HG03175 (cell line): ENCODE results near the gene COPS8.

Source experiments
- ATAC-seq: cut with Tn5 transposase; IDR thresholded peaks from one replicate; pipeline ENCODE4 v1.9.1; 2021; ENCODE audit warnings: mild to moderate bottlenecking, moderate library complexity; ENCODE audit not compliant: unreplicated experiment

COPS8 gene

DNA sequence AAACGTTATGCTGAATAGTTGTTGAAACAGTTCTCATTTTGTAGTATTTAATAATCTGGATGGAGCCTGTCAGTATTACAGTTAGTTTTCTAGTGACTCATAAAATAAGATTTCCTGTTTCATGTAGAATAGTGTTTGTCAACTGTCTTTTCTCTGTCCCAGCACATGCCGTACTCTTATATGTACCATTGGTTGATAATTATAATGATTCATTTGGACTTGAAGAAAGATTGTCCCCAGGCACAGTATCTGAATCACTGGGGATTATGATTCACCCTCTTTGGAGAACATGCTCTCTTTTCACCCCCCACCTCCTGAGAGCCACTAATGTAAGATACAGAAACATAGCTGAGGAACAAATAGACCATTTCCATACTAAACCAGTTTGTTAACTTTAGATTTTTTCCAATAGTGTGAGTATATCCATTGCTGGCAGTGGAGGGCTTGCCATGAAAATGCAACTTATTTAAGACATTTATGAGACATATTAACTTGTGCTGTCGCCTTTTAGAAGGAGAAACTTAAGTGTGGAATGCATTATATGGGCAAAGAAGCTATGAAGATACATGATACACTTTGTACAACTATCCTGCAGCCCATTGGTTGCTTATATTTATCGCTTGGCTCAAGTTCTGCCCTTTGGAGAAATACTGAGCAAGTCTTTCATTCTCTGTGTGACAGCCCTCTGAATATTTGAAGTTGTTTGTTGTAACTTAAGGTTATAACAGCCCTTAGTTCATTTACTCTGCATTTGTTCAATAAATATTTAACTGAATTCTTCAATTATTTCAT is 12.4 kb downstream of the COPS8 start:
- no peak for ATAC-seq

DNA sequence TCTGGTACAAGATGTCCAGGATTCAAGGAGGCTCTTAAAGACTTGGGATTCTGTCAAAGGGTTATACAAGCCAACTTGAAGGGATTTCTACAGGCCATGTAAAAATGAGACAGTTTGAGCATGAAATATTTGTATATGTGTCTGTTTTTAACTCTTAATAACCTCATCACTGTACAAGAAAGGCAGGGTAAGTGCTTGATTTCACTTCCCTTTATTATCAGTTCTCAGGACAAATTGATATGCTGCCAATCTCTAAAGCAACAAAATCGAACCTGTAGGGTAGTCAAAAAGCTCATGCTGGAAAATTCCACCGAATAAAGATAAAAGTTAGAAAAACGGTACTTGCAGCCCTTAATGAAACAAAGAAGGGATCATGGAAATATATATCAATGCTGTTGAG is 14.1 kb downstream of the COPS8 start:
- ATAC-seq = no peak

DNA sequence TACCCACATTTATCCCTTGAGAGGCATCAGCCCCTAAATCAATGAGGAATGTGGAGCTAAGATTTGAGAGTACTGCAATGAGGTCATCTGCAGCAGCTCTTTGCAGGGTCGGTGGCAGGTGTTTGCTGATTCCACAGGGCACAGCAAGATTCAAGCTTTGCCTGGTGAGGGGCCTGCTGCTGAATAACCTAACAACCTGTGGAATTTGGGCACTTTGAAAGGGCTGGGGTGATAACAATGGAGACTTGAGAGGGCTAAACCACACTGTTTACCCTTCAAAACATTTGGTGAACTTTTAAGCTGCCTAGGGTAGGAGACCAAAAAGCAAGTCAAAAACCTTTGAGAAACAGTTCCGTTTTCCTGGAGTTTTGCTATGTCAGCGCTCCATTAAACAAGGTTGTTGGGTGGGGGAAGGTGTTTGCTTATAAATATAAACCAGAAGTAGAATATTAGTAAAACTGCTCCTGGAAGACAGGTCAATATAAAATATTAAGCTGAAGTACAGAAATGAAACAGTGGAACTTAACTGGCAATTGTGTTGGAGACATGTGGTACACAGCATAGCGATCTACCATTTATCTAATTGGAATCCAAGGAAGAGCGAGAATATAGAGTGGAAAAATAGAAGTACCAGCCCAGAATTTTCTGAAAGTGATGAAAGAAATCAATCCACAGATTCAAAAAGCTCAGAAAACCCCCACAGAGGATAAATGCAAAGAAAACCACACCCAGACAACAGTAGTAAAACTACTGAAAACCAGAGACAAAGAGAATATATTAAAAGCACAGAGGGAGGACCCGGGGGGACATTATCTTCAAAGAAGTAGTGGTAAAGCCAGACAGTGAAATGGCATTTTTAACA is 15.7 kb downstream of the COPS8 start:
- ATAC-seq = no peak

DNA sequence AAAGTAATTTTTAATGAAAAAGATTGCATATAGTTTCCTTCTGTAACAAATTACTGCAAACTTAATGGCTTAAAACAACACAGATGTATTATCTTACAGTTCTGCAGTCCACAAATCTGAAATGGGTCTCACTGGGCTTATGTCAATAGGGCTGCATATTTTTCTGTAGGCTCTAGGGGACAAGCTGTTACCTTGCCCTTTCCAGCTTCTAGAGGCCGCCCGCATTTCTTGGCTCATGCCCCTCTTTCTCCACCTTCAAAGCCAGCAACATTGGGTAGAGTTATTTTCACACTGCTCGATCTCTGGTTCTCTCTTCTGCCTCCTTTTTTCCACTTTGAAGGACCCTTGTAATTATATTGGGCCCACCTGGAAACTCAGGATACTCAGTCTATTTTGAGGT is 16.7 kb downstream of the COPS8 start:
- no peak for ATAC-seq

DNA sequence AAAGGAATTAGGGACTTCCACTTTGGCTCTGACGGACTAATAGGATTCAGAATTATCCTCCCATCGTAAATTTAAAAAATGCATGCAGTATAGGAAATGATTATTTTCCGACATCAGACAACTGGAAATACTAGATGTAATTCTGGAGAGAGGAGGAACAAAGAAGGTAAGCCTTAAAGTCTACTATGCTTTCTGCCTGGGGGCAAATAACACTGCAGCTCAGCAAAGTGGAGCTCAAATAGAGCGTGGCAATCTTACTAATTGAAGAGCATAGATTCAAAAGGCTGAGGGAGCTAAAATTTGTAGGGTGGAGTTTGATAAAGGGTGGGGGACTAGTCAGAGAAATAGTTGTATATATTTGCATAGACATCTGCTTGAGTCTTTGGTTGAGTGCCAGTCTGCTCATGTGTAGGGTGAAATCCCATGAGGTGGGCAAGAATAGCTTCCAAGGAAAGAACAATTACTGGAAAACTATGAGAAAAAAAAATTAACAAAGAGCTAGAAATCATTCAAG is 23.8 kb downstream of the COPS8 start:
- no peak for ATAC-seq

DNA sequence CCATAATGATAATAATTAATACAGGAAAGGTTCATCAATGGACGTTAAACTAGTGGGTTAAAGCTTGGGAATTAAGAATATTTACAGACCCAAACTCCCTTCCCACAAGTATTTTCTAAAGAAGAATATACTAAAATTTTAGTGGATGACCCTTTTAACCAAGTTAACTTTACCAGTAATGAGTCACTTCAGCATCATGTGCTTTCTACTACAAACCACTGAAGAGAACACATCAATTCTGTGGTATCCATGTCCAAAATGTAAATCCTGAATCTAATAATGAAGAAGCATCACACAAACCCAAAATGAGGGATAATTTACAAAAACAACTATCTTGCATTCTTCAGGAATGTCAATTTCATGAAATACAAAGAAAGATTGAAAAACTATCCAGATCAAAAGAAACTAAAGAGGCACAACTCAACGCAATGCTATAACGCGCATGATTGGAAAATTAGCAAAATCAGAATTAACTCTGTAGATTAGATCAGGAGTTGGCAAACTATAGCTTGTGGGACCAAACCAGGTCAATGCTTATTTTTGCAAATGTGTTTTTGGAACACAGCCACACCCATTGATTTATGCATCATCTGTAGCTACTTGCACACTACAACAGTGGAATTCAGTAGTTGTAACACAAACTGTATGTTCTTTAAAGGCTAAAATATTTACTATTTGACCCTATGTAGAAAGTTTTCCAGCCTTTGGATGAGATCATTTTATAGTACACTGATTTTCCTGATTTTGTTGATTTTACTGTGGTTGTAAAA is 27.5 kb downstream of the COPS8 start:
- ATAC-seq = no peak

DNA sequence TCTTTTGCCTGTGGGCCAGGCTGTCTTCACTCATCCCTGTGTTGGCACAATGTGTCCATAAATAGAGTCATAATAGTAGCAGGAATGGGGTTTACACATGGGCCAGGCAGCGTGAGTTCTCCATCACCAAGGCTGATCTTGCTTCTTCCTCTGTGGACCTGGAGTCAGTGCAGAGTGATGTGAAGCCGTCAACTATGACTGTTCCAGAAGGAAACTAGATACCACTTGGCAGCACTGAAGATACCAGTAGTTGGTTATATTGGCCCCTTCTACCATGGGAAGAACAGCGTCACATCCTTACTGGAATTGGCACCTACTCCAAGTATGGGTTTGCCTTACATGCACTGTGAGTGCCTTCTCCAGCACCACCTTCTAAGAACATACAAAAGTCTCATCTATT is 30.2 kb downstream of the COPS8 start:
- no peak for ATAC-seq

DNA sequence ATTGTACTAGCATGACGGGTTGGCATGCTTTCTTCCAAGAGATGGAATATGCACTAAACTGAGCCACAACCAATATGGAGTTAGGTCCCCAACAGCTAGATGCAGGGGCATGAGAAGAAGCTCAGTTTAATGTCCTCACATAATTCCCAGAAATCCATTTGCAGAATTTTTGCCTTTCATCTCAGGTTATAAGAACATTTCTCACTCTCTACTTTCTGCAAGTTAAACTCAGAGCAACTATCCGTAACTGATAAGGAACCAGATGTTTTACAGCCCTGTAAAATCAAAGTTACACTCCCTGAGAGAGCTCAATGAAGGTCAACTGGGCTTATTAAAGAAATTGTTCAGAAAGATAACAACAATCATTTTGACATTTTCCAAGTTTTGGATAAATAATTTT is 30.7 kb downstream of the COPS8 start:
- no peak for ATAC-seq

DNA sequence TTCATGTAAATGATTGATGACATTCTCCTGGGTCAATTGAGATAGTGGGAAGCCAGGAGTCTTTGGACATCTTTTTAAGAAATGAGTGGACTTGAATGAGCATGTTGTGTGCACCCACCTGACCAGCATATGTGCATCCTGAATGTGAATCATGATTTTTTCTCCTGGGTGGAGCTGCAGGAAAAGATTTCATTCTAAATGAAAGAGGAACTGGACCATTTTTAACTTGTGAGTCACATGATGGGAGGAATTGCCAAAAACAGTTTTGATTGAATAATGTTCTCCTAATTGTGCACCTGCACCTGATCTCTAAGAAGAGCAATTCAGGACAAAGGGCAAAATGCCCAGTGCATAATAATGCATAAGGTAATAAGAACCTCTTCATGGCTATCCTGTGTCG is 32.3 kb downstream of the COPS8 start:
- no peak for ATAC-seq

DNA sequence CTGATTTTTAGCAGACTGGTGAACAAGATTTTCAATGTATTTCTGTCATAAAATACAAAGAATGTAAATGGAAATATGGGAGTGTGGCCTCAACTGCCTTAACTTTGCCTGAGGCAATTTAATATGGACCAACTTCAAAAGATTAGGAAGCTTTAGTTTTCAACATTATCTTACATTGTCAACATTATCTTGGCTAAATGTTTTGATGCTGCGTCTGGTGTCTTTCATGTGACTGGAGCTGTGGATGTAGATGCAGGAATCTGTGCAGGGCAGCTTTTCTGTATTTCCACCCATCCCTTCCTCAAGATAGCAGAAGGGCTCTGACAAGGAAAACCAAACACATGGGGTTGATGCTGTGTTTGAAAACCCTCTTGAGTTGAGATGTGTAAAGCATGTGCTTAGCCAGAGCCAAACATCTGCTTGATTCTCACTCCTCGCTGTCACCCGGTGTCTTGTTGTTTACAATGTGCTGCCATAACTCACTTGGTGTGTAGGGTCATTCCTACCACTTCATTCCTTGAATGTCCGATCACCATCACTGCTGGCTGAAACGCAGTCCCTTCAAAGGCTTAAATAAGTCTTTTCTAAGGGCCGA is 33.0 kb downstream of the COPS8 start:
- ATAC-seq = no peak

DNA sequence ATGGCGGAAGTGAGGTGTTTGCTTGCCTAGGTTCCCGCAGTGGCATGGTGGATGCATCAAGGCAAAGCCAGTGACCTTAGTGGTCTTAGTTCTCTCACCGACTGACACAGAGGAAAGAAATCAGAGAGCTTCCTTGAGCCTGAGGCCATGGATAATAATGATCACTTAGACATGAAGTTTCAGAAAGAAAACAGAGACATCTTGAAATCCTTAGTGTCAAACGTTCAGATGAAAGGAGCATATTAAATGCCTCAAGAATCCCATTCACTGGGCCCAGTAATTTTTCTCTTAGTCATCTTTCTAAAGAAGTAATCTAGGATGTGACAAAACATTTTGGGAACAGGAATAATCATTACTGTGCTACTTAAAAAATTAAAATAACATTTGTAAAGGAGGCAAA is 35.2 kb downstream of the COPS8 start:
- ATAC-seq = no peak

DNA sequence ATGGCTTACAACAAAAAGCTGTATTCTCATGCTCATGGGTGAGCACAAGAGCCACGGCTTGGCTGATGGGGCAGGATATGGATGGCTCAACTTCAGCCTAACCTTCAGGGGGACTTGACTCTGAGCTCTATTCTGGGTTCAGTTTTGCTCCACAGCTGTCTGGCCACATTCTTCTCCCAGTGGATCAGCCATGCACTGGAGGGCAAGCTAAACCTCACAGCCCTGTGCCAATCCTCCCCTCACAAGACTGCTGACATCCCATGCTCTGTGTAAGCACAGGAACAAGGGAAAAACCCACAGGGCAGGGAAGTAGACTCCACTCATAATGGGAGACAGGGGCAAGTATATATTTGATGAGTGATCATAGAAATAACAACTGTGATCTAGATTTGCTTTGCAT is 35.6 kb downstream of the COPS8 start:
- no peak for ATAC-seq

DNA sequence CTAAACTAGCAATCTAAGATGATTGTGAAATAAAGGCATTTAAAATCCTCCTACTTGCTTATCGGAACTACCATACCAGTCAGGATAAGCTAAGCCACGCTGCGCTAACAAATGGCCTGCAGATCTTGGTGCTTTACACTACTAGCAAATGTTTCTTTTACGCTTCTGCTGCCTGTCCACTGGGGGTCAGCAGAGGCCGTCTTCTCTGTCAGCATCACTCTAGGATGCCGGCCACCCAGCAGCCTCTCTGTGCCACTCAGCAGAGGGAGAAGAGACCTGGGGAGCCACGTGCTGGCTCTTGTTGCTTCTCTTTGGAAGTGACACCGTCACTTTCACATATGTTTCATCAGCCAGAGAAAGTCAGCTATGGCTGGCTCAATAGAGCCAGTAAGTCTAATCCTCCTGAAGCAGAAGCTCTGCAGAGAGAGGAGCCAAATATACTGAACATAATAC is 36.6 kb downstream of the COPS8 start:
- ATAC-seq = no peak

DNA sequence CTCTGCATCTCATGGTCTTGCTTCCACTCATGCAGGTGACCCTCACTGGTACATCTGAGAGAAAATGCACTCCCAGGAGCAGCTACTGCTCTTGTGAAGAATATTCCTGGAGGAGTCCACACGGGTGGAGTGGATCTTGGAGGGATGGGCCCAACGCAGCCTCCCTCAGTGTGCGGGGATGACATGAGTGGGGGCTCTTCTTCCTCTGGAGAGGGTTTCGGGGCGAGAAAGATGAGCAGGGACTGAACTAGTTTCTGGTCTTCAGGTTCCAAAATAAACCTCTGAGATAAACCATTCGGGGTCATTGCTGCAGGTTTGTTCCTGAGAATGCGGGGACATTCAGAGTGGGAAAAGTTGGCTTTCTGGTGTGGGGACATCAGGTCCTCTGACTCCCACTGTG is 39.1 kb downstream of the COPS8 start:
- ATAC-seq = no peak

DNA sequence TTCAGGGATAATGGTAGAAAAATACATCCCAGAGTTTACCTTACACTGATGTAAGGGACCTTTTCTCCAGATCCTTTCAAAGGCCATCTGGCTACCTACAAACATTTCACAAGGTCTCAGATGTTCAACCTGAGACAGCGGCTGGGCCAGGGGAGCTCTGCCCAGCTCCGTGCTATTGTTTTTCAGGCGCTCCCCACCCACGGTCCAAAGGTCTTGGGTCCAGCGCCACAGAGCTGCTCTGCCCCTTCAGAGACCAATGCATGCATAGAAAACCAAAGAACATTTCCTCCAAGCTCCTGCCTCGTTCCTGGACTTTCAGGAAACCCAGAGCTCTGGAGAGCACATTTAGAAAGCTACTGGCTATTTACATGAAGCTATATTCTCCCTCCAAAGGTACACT is 40.3 kb downstream of the COPS8 start:
- ATAC-seq = no peak

DNA sequence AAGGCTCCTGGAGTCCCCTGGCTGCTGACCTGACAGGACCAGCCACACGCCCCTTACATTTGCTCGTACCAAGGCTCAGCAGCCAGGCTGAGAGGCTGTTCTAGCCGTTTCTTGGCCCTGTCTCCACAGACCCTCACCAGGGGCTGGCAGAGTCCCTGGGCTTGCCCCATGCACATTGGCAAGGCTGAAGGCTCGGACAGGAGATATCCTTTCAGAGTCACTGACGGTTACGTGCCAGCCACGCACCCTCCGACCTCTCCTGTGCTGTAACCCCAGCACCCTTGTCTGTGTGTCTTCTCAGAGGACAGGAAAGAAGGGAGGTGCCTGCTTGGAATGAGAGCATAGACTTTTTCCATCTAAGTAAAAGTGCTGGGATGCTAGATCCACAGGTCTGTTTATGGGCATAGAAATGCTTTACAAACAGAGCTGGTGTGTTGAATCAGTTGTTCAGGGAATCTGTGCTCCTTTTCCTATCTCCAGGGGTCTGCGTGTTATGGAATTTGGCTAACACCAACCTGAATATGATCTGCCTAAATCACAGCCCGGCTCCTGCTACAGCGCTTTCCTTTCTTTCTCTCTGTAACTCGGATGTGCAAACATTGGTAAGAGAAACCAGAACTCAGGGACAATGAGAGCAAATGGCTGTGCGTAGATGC is 41.0 kb downstream of the COPS8 start:
- ATAC-seq = no peak

DNA sequence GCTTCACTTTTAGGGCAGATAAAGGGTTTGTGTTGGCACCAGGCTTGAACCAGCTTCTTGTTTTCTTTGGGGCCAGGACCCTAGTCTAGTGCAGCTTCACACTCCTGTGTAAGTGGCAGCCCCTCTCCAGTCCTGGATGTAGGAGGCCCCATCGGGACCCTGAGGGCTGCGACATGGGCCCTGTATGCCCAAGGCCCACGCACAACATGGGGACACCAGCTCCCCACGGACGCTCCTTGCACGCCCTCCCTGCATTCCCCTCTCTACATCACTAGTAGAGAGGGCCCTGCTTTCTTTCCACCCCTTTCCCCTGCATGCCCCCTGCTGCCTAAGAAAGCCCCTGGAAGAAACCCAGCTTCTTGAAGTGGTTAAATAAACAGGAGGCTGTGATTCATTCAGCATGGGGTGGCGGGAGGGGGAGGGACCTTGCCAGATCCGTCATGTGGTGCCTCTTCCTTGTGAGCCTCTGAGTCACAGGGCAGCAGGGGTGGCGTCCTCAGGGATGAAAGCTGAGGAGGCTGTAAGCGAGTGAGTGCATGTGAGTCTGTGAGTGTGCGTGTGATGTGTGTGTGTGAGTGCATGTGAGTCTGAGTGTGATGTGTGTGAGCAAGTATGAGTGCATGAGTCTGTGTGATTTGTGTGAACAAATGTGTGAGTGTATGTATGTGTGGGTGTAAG is 42.5 kb downstream of the COPS8 start:
- ATAC-seq = no peak

DNA sequence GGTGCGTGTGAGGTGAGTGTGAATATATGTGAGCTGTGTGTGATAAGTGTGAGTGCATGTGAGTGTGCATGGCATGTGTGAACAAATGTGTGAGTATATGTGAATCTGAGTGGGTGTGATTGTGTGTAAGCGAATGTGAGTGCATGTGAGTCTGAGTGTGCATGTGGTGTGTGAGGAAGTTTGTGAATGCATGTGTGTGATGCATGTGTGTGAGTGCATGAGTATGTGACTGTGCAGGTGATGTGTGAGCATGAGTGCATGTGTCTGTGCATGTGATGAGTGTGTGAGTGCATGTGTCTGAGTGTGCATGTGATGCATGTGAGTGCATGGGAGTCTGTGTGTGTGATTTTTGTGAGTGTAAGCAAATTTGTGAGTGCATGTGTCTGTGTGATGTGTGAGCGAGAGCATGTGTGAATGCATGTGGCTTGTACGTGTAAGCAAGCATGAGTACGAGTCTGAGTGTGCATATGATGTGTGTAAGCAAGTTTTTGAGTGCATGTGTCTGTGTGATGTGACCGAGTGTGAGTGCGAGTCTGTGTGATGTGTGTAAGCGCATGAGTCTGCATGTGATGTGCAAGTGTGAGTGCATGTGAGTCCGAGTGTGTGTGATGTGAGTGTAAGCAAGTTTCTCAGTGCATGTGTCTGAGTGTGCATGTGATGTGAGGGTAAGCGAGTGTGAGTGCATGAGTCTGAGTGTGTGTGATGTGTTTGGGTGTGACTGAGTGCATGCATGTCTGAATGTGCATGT is 43.3 kb downstream of the COPS8 start:
- no peak for ATAC-seq

DNA sequence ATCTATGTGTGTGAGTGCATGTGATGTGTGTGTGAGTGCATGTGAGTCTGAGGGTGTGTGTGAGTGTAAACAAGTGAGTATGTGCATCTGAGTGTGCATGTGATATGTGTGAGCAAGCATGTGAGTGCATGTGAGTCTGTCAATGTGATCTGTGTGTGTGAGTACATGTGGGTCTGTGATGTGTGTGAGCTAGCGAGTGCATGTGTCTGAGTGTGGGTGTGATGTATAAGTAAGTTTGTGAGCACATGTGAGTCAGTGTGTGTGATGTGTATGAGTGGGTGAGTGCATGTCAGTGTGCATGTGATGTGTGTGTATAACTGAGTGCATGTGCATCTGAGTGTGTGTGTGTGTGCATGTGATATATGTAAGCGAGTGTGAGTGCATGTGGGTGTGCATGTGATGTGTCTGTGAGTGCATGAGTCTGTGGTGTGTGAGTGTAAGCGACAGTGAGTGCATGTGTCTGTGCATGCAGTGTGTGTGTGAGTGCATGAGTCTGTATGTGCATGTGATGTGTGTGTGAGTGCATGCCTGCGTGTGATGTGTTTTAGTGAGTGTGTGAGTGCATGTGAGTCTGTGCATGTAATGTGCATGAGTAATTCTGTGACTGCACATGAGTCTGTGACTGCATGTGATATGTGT is 44.1 kb downstream of the COPS8 start:
- ATAC-seq = no peak
